Rectal smooth muscle tissue (tissue), 1 donor: ENCODE measurements around the gene ADI1.

Experiments
- H3K27ac ChIP-seq: one replicate; pipeline ENCODE4 v1.7.0; 2013; ENCODE audit warnings: low read depth, low read length, inconsistent platforms
- H3K27me3 ChIP-seq: one replicate; pipeline ENCODE4 v1.7.0; 2013; ENCODE audit warnings: low read length; ENCODE audit not compliant: control insufficient read depth, insufficient read depth
- H3K36me3 ChIP-seq: one replicate; pipeline ENCODE4 v1.7.0; 2013; ENCODE audit warnings: low read length; ENCODE audit not compliant: control insufficient read depth, insufficient read depth
- H3K4me1 ChIP-seq: one replicate; pipeline ENCODE4 v1.7.0; 2013; ENCODE audit warnings: low read length; ENCODE audit not compliant: control insufficient read depth, insufficient read depth
- H3K4me3 ChIP-seq: one replicate; pipeline ENCODE4 v1.7.0; 2013; ENCODE audit warnings: low read length
- H3K9ac ChIP-seq: one replicate; pipeline ENCODE4 v1.7.0; 2013; ENCODE audit warnings: low read length

The ADI1 gene

DNA sequence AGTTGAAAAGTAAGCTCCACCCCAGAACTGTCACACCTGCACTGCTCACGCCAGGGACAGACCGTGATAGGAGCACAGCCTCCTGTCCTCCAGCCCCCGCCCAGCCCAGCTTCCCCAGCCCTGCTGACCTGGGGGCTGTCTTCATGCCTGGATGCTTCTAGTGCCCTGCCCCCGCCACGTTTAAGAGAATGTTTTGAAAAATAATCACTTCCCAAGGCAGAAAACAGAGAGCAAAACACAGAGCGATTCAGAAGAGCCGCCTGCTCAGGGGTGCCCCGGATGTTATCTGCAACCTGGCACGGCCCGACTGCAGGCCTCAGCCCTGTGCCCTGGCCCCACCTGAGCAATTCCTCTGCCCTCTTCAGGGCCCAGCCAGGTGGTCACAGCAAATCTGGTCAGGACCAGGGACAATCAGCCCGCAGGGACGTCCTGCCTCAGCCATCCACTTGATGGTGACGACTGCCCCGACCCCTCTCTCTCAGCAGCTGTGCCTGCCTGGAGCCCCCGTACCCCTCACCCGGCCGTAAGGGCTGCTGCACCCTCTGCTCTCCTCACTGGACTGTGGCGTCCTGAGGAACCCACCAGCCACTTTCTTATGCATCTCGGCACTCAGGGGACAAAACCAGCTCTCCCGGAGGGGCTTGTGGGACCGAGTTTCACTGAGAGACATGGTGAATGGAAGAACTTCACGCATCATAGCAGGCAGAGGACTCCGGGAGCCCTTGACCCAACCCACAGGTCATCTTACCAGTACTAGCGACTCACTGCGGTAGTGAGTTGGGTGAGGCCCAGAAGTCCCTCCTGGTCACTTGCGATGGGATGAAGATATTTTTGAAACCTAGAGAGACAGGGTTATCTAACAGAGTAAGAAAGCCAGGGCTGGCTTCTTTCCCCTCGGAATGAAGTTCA, 30.2 kb downstream of the ADI1 start:
- Histone ChIP-seq H3K36me3 (no peaks in the 10 kb centered on the region), H3K27ac (no peak overlapping the region), H3K27me3 (no peaks in the 10 kb centered on the region), H3K4me1 (peaks cover 3% of the 10 kb centered on the region), H3K9ac (no peak overlapping the region), H3K4me3 (no peak overlapping the region)

DNA sequence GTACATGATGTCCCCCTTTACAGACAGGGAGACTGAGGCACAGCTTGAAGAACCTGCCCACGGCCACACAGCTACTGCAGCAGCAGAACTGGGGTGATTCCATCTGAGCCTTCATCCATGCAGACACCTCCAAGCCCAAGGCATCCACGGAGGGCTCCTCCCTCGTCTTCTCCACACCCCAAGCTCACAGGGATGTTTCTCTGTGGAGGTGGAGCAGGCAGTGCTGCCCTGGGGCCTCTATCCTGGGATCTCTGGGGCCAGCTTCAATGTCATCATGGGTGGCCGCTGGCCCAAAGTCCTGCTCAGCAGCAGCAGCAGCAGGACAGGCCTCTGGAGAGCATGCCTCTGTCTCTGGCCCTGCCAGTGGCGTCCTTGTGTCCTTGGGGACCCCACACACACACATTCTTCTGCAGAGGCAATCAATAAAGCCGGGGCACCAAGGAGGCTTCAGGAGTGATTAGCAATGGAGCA, 31.2 kb downstream of the ADI1 start:
- Histone ChIP-seq H3K4me1 (no peaks in the 10 kb centered on the region), H3K36me3 (no peaks in the 10 kb centered on the region), H3K4me3 (no peak overlapping the region), H3K27me3 (no peaks in the 10 kb centered on the region), H3K9ac (no peak overlapping the region), H3K27ac (no peak overlapping the region)

DNA sequence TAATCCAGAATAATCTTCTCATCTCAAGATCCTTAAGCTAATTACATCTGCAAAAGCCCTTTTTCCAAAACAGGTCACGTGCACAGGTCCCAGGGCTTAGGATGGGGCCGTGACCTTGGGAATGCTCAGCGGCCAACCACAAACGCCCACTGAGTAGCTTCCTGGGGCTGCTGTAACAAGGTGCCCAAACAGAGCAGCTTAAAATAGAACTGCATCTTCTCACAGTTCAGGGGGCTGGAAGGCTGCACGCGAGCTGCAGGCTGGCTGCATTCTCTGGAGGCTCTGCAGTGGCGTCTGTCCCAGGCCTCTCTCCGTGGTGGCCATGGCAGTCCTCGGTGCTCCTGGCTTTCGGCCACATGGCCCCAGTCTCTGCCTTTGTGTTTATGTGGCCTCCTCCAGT, 31.9 kb downstream of the ADI1 start:
- no peaks in the 10 kb centered on the region for H3K4me1 ChIP-seq
- H3K27ac ChIP-seq = no peak overlapping the region
- H3K4me3 ChIP-seq = no peak overlapping the region
- no peak overlapping the region for H3K9ac ChIP-seq
- no peaks in the 10 kb centered on the region for H3K27me3 ChIP-seq
- H3K36me3 ChIP-seq = no peaks in the 10 kb centered on the region

DNA sequence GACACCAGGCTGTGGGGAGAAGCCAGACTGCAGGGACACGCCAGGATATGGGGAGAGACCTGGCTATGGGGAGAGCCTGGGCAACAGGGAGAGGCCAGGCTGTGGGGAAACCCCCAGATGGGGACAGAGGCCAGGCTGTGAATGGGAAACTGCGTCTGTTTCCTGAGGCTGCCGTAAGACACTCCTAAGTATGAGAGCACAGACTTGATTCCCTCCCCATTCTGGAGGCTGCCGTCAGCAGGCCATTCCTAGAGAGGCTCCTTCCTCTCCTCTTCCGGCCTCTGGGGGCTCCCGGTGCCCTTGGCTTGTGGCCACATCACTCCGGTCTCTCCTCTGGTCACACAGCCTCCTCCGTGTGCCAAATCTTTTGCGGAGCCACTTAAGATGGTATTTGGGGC, 32.3 kb downstream of the ADI1 start:
- no peak overlapping the region for H3K27ac ChIP-seq
- no peaks in the 10 kb centered on the region for H3K4me1 ChIP-seq
- H3K36me3 ChIP-seq = no peaks in the 10 kb centered on the region
- H3K9ac ChIP-seq = no peak overlapping the region
- H3K4me3 ChIP-seq = no peak overlapping the region
- no peaks in the 10 kb centered on the region for H3K27me3 ChIP-seq

DNA sequence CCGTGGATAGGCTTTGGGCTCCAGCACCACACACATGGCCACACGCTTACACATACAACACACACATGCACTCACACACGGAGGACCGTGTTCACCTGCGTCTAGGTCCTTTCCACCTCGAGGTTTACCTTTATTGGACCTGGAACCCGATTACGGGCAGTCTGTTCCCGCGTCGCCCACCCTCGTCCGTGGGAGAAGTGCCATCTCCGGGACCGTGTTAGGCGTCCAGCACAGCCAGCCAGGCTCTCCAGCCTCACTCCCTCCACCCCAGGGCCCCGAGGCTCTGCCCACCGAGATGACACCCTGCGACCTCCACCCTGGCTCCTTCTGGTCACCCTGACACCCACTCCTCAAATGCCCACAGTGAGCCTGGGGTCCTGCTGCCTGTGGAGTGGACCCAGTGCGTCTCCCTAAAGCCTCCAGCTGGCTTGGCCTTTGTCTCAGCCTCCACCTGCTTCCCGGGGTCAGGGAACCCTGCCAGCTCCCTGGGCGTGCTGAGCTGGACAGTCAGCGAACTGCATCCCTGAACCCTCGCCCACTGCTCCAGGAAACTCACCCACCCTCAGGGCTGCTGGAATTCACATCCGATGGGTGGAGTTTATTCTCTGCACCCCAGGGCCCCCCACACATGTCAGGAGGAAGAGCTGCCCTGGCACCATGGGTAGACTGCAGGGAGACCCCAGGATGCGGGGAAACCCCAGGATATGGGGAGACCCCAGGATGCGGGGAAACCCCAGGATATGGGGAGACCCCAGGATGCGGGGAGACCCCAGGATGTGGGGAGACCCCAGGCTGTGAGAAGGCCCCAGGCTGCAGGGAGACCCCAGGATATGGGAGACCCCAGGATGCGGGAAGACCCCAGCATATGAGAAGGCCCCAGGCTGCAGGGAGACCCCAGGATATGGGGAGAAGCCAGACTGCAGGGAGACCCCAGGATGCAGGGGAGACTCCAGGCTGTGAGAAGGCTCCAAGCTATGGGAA, 33.0 kb downstream of the ADI1 start:
- H3K27ac ChIP-seq = no peak overlapping the region
- no peak overlapping the region for H3K4me3 ChIP-seq
- no peaks in the 10 kb centered on the region for H3K36me3 ChIP-seq
- no peaks in the 10 kb centered on the region for H3K27me3 ChIP-seq
- H3K9ac ChIP-seq = no peak overlapping the region
- H3K4me1 ChIP-seq = no peaks in the 10 kb centered on the region

DNA sequence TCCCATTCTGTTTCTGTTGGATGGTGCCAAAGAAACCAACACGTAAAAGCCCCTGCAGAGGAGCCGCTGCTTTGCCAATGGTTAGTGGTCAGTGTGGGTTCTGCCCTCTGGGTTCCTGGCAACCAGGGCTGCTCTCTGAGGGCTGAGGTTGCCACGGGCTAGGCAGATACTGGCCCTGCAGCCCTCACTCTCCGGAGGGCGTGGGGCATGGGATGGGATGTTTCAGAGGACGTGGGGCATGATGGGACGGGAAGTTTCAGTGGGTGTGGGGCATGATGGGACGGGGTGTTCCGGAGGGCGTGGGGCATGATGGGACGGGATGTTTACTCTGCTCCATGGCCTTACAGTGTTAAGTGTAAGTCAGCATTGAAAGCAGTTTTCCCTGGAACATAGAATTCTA, 34.2 kb downstream of the ADI1 start:
- Histone ChIP-seq H3K27me3 (no peaks in the 10 kb centered on the region), H3K36me3 (no peaks in the 10 kb centered on the region), H3K4me1 (no peaks in the 10 kb centered on the region), H3K27ac (no peak overlapping the region), H3K4me3 (no peak overlapping the region), H3K9ac (no peak overlapping the region)

DNA sequence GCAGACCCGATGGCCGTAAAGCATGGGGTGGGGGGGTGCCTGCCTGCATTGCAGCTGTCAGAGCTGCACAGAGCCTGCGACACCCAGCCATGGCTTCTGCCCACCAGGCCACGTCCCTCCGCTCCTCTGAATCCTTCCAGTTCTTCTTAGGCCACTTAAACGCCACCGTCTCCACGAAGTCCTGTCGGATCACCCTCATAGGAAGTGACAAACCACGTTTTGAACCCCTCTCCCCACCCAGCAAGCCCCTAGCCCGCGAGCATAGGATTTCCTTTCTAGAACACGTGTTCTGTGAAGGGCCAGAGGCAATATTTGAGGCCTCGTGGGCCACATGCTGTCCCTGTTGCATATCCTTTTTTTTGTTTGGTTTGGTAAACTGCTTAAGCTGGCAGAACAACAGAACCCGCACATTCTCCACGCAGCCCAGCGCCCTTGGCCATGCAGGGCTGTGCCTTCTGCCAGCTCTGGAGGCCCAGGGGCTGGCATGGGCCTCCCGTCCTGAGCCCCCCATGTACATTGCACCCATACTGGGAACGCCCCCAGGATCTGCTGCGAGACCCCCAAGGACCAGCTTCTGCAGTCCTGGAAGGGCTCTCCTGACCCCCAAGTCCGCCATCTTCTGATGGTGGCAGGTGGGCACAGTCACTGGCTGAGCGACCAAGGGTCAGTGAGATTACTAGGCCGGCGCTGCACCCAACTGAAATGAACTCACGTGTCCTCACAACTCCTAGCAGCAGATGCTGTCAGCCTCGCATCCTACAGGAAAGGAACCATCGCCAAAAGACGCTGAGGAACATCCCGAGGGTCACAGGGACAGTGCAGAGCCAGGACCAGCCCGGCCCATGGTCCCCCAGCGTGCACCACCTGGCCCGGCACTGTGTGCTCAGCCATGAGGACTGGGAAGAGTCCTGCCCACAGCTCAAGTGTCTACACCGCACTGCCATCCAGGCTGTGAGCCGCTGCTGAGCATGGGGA, 35.1 kb downstream of the ADI1 start:
- no peak overlapping the region for H3K4me3 ChIP-seq
- H3K9ac ChIP-seq = no peak overlapping the region
- H3K27ac ChIP-seq = no peak overlapping the region
- peaks cover 5% of the 10 kb centered on the region for H3K36me3 ChIP-seq
- no peaks in the 10 kb centered on the region for H3K27me3 ChIP-seq
- H3K4me1 ChIP-seq = no peaks in the 10 kb centered on the region

DNA sequence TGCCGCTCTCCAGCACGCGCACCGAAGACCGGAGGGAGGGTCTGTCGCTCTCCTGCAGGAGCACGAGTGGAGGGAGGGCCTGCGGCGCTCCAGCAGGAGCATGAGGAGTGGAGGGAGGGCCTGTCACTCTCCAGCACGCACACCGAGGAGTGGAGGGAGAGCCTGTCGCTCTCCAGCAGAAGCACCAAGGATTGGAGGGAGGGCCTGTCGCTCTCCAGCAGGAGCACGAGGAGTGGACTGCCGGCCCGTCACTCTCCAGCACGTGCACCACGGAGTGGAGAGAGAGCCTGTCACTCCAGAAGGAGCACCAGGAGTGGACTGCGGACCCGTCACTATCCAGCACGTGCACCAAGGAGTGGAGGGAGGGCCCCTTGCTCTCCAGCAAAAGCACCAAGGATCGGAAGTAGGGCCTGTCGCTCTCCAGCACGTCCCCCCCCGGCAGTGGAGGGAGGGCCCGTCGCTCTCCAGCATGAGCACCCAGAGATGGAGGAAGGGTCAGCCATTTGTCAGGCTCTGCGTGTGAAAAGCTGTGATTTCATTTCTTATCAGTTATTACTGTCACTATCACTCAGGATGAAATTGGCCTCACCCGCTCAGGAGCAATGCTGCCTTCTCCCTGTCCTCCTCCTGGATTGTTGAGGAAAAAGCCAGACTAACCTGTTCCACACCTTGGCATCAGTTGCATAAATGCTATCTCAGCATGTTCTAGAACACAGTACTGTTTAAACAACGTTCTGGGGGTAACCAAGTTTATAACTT, 35.9 kb downstream of the ADI1 start:
- Histone ChIP-seq H3K4me3 (no peak overlapping the region), H3K4me1 (no peaks in the 10 kb centered on the region)

DNA sequence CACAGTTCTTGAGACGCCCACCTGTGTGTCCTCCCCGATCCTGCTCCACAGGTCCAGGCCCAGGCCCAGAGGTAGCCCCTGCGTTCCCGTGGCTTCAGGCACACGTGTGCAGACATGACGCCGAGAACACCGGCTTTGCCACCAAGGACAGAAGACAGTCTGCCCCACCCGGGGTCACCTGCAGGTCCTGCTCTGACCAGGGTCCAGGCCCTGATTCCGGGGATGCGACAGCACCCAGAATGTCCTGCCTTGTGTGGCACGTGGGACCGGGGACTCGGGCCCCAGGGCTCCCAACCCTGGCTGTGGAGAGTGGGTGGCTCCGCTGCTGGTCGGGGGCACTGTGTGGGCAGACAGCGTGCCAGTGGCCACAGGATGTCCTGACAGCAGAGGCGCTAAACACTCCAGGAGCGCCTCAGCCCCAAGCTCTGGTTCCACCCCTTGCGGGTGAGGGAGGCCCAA, 36.9 kb downstream of the ADI1 start:
- peaks cover 14% of the 10 kb centered on the region for H3K36me3 ChIP-seq
- no peaks in the 10 kb centered on the region for H3K27me3 ChIP-seq
- H3K4me1 ChIP-seq = no peaks in the 10 kb centered on the region
- no peak overlapping the region for H3K9ac ChIP-seq
- H3K27ac ChIP-seq = no peak overlapping the region
- no peak overlapping the region for H3K4me3 ChIP-seq

More for the DNA sequence above, 35.9 kb downstream of the ADI1 start:
- H3K27me3 ChIP-seq = no peaks in the 10 kb centered on the region
- peaks cover 12% of the 10 kb centered on the region for H3K36me3 ChIP-seq
- H3K27ac ChIP-seq = no peak overlapping the region
- H3K9ac ChIP-seq = no peak overlapping the region

DNA sequence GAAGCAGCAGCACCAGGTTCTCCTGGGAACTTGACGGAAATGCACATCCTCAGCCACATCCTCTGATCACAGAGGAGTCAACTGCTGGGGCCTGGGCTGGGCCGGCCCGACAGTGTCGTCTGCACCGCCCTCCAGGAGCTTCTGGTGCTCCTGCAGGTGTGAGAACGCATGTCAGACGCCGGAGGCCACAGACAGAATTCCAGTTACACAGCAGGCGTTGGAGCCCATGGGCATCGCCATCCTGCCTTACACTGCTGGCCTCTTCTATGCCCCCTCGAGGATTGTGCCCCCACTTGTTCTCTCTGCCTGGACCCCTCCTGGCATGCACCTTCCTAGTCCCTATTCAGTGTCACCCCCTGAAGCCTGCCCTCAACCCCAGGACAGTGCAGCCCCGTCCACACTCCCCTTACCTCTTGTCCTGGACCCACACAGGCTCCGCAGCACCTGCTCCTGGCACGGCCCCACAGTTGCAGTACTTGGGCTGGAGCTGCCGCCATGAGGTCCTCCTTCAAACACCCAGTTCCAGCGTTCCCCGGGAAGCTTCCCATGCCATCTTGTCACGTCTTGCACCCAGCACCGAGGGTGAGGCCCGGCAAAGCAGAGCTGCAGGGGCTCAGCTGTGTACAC, 37.5 kb downstream of the ADI1 start:
- Histone ChIP-seq H3K27me3 (no peaks in the 10 kb centered on the region), H3K9ac (no peak overlapping the region), H3K4me3 (no peak overlapping the region), H3K27ac (no peak overlapping the region), H3K36me3 (peaks cover 14% of the 10 kb centered on the region), H3K4me1 (no peaks in the 10 kb centered on the region)

DNA sequence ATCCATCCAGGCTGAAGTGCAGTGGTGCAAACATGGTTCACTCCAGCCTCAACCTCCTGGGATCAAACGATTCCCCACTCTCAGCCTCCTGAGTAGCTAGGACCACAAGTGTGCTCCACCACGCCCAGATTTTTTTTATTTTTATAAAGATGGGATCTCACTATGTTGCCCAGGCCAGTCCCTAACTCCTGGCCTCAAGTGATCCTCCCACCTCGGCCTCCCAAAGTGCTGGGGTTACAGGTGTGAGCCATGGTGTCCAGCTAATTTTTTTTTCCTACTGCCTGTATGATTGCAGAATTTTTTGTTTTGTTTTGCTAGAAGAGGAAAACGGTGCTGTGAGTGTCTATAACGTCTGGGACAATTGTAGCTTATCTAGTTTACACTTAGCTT, 38.3 kb downstream of the ADI1 start:
- no peak overlapping the region for H3K9ac ChIP-seq
- H3K4me3 ChIP-seq = no peak overlapping the region
- H3K27me3 ChIP-seq = no peaks in the 10 kb centered on the region
- H3K4me1 ChIP-seq = no peaks in the 10 kb centered on the region
- peaks cover 14% of the 10 kb centered on the region for H3K36me3 ChIP-seq
- H3K27ac ChIP-seq = no peak overlapping the region
